OCI-LY1 (cell line): ENCODE measurements around the gene PDS5A.

ENCODE experiments used
- H2AFZ ChIP-seq: fragments of 200-600 bp; sonication (generic), shearing (Covaris generic); 2 replicates; pipeline ENCODE4 v1.6.0; 2014; ENCODE audit warnings: antibody characterized with exemption, mild to moderate bottlenecking, low read length
- H3F3A ChIP-seq: fragments of 200-600 bp; sonication (generic), shearing (Covaris generic); 2 replicates; pipeline ENCODE4 v1.6.0; 2014; ENCODE audit warnings: mild to moderate bottlenecking, antibody characterized with exemption, low read length, moderate library complexity; ENCODE audit not compliant: insufficient read depth
- H3K27ac ChIP-seq: fragments of 200-600 bp; sonication (generic); 2 replicates; pipeline ENCODE4 v1.5.1; 2014; ENCODE audit warnings: low read length, mixed run types, mild to moderate bottlenecking, low read depth; ENCODE audit not compliant: poor library complexity, severe bottlenecking
- H3K27me3 ChIP-seq: fragments of 200-600 bp; sonication (generic); 2 replicates; pipeline ENCODE4 v1.6.0; 2014; ENCODE audit warnings: antibody characterized with exemption, mild to moderate bottlenecking, low read length, moderate library complexity; ENCODE audit not compliant: insufficient read depth
- H3K36me3 ChIP-seq: fragments of 200-600 bp; sonication (generic); 2 replicates; pipeline ENCODE4 v1.6.1; 2014; ENCODE audit warnings: mild to moderate bottlenecking, antibody characterized with exemption, low read length, moderate library complexity, mixed read lengths; ENCODE audit not compliant: insufficient read depth
- H3K4me1 ChIP-seq: fragments of 200-600 bp; sonication (generic); 2 replicates; pipeline ENCODE4 v1.5.1; 2014; ENCODE audit warnings: mild to moderate bottlenecking, low read length, moderate library complexity; ENCODE audit not compliant: insufficient read depth, severe bottlenecking
- H3K4me2 ChIP-seq: fragments of 200-600 bp; sonication (generic), shearing (Covaris generic); 2 replicates; pipeline ENCODE4 v1.6.1; 2014; ENCODE audit warnings: low read length
- H3K4me3 ChIP-seq: fragments of 200-600 bp; sonication (generic); 2 replicates; pipeline ENCODE4 v1.5.1; 2014; ENCODE audit warnings: low read length, low read depth, mild to moderate bottlenecking, mixed read lengths; ENCODE audit not compliant: poor library complexity, severe bottlenecking
- H3K79me2 ChIP-seq: fragments of 200-600 bp; shearing (Covaris generic); 2 replicates; pipeline ENCODE4 v1.6.1; 2016; ENCODE audit warnings: mixed run types, low read length, mixed read lengths; ENCODE audit not compliant: insufficient read depth
- H3K9ac ChIP-seq: fragments of 200-600 bp; sonication (generic), shearing (Covaris generic); 2 replicates; pipeline ENCODE4 v1.6.1; 2014; ENCODE audit warnings: mild to moderate bottlenecking, low read length, mixed read lengths
- H3K9me2 ChIP-seq: fragments of 200-600 bp; sonication (generic), shearing (Covaris generic); 2 replicates; pipeline ENCODE4 v1.6.1; 2014; ENCODE audit warnings: low read depth, mild to moderate bottlenecking, low read length, mixed read lengths
- H3K9me3 ChIP-seq: fragments of 200-600 bp; shearing (Covaris generic); 2 replicates; pipeline ENCODE4 v1.6.1; 2014; ENCODE audit warnings: low read length, mixed read lengths
- H4K20me1 ChIP-seq: fragments of 200-600 bp; sonication (generic), shearing (Covaris generic); 2 replicates; pipeline ENCODE4 v1.6.0; 2016; ENCODE audit warnings: mild to moderate bottlenecking, low read length; ENCODE audit not compliant: insufficient read depth
- CTCF ChIP-seq: fragments of 200-600 bp; sonication (generic), shearing (Covaris generic); IDR thresholded peaks from 2 replicates; pipeline ENCODE4 v1.5.1; 2017; ENCODE audit warnings: mild to moderate bottlenecking, antibody characterized with exemption, low read length, moderate library complexity, mixed read lengths
- EZH2 ChIP-seq: fragments of 200-600 bp; sonication (generic), shearing (Covaris generic); IDR thresholded peaks from 2 replicates; pipeline ENCODE4 v1.8.0; 2017; ENCODE audit warnings: borderline replicate concordance, mixed run types, mild to moderate bottlenecking, antibody characterized with exemption, low read length, moderate library complexity, mixed read lengths

The PDS5A gene

GRCh38 chr4:39941682-39942217, 36.0 kb downstream of the PDS5A start:
- no peak overlapping the region for H3K4me3 ChIP-seq
- H3F3A ChIP-seq, result no peaks in the 10 kb centered on the region
- no peaks in the 10 kb centered on the region for H4K20me1 ChIP-seq
- no peak overlapping the region for H3K4me2 ChIP-seq
- H3K27me3 ChIP-seq, result no peaks in the 10 kb centered on the region
- no peaks in the 10 kb centered on the region for H3K9me2 ChIP-seq
- H3K36me3 ChIP-seq, result peaks cover 15% of the 10 kb centered on the region
- H3K9me3 ChIP-seq, result no peaks in the 10 kb centered on the region
- TF ChIP-seq EZH2 (no peak), CTCF (no peak)
- H3K9ac ChIP-seq, result no peak overlapping the region
- H3K27ac ChIP-seq, result no peak overlapping the region
- H2AFZ ChIP-seq, result no peak overlapping the region
- H3K79me2 ChIP-seq, result peaks cover 95% of the 10 kb centered on the region
- peaks cover 24% of the 10 kb centered on the region for H3K4me1 ChIP-seq

- Histone ChIP-seq H3K9me2 (no peaks in the 10 kb centered on the region), H3K27ac (no peak overlapping the region), H3K4me1 (peaks cover 22% of the 10 kb centered on the region), H3K4me3 (no peak overlapping the region), H3K9me3 (no peaks in the 10 kb centered on the region), H3K79me2 (peaks cover 98% of the 10 kb centered on the region), H3K27me3 (no peaks in the 10 kb centered on the region), H2AFZ (no peak overlapping the region), H4K20me1 (no peaks in the 10 kb centered on the region), H3K9ac (no peak overlapping the region), H3K4me2 (no peak overlapping the region), H3F3A (0 out of 2 replicates have a peak, but pooled peaks cover 3% of the 10 kb centered on the region), H3K36me3 (peaks cover 20% of the 10 kb centered on the region)
- TF ChIP-seq CTCF (no peak), EZH2 (no peak)
These were observed 39.9 kb downstream of the PDS5A start for GRCh38 chr4:39937683-39938268.

GRCh38 chr4:39936565-39937418, 40.9 kb downstream of the PDS5A start:
- Histone ChIP-seq H4K20me1 (no peaks in the 10 kb centered on the region), H3K4me1 (peaks cover 27% of the 10 kb centered on the region), H3K36me3 (peaks cover 26% of the 10 kb centered on the region), H3K27me3 (no peaks in the 10 kb centered on the region), H3K9ac (no peak overlapping the region), H3F3A (0 out of 2 replicates have a peak, but pooled peaks cover 3% of the 10 kb centered on the region), H3K79me2 (peaks cover 93% of the 10 kb centered on the region), H3K4me2 (no peak overlapping the region), H3K9me2 (no peaks in the 10 kb centered on the region), H3K27ac (no peak overlapping the region), H2AFZ (no peak overlapping the region), H3K9me3 (no peaks in the 10 kb centered on the region), H3K4me3 (no peak overlapping the region)
- TF ChIP-seq CTCF (no peak), EZH2 (no peak)
